Peyer's patch (tissue), 4 donors: ENCODE results near the gene HSPH1.

Experiments
- POLR2A ChIP-seq, 2 donors: fragments of 450-650 bp; IDR thresholded peaks; one replicate each; pipeline ENCODE4 v1.5.1; 2017; ENCODE audit warnings: antibody characterized with exemption in 2 of 2, mild to moderate bottlenecking in 2 of 2, moderate library complexity in 2 of 2
- TF ChIP-seq, protein P1 (sequence below), 6 experiments: fragments of 450-650 bp in 4 of 6; fragments of 200-600 bp in 2 of 6; sonication (generic) in 1 of 6; IDR thresholded peaks; one replicate each; pipeline ENCODE4 v1.5.1; 2017 to 2019; ENCODE audit warnings: antibody characterized with exemption in 6 of 6, mild to moderate bottlenecking in 3 of 6, moderate library complexity in 1 of 6

DNA sequence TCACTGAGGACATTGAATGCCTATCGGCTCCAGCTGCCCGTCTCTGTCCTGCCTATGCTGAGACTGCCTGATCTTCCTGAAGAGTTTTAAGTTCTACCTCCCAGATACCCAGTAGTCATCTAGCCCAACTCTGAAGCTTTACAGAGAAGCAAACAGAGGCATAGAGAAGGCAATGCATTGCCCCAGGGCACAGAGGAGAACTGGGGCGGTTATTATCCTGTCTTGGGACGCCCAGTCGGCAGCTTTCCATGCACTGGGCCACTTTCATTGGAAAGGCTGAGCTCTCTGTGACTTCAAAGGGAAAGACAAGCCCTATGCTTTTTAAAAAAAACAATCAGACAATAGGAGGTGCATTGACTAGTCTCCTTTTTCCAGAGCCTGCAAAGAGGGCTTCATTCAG is 71.6 kb downstream of the HSPH1 start:
- TF ChIP-seq, protein P1, sequence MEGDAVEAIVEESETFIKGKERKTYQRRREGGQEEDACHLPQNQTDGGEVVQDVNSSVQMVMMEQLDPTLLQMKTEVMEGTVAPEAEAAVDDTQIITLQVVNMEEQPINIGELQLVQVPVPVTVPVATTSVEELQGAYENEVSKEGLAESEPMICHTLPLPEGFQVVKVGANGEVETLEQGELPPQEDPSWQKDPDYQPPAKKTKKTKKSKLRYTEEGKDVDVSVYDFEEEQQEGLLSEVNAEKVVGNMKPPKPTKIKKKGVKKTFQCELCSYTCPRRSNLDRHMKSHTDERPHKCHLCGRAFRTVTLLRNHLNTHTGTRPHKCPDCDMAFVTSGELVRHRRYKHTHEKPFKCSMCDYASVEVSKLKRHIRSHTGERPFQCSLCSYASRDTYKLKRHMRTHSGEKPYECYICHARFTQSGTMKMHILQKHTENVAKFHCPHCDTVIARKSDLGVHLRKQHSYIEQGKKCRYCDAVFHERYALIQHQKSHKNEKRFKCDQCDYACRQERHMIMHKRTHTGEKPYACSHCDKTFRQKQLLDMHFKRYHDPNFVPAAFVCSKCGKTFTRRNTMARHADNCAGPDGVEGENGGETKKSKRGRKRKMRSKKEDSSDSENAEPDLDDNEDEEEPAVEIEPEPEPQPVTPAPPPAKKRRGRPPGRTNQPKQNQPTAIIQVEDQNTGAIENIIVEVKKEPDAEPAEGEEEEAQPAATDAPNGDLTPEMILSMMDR (IDR thresholded peaks at IDR 0.05): no peak
- TF ChIP-seq POLR2A (IDR thresholded peaks at IDR 0.05): no peak
